ENCODE data around the gene ZC3H7A. TPM values are rescaled to one million over a fixed set of nuclear protein-coding genes. Genes with fewer than 3 reads are reported as not detected.

The ZC3H7A gene
- total RNA-seq, 4 donors from 2014 or later = 16.6 to 34.1 (median 30.2) TPM

- DNase-seq = no peak
- no peaks in the 10 kb centered on the region for H3K27me3 ChIP-seq
- H3K27ac ChIP-seq = peak overlapping the region; percentile 63 to 91 (median 83)
- peaks cover 0 to 15% (median 0%) of the 10 kb centered on the region in 3 donors for H3K36me3 ChIP-seq
- no peaks in the 10 kb centered on the region for H3K9me3 ChIP-seq
- no peak for TF ChIP-seq POLR2A (IDR thresholded peaks at IDR 0.05)
- TF ChIP-seq, protein P1, sequence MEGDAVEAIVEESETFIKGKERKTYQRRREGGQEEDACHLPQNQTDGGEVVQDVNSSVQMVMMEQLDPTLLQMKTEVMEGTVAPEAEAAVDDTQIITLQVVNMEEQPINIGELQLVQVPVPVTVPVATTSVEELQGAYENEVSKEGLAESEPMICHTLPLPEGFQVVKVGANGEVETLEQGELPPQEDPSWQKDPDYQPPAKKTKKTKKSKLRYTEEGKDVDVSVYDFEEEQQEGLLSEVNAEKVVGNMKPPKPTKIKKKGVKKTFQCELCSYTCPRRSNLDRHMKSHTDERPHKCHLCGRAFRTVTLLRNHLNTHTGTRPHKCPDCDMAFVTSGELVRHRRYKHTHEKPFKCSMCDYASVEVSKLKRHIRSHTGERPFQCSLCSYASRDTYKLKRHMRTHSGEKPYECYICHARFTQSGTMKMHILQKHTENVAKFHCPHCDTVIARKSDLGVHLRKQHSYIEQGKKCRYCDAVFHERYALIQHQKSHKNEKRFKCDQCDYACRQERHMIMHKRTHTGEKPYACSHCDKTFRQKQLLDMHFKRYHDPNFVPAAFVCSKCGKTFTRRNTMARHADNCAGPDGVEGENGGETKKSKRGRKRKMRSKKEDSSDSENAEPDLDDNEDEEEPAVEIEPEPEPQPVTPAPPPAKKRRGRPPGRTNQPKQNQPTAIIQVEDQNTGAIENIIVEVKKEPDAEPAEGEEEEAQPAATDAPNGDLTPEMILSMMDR (IDR thresholded peaks at IDR 0.05) = no peak
- intact Hi-C loops (cut with DNase I) = no loop called here
- 13% methylated on average over 5 of the region's 5 CpGs for WGBS, 2 donors
- H3K4me3 ChIP-seq = peak overlapping the region in 2 of 4 donors; percentile 11 to 30
- peaks cover 19 to 65% (median 31%) of the 10 kb centered on the region in 3 donors for H3K4me1 ChIP-seq
Measured at GRCh38 chr16:11783319-11784037, 13.6 kb downstream of the ZC3H7A start.

DNA sequence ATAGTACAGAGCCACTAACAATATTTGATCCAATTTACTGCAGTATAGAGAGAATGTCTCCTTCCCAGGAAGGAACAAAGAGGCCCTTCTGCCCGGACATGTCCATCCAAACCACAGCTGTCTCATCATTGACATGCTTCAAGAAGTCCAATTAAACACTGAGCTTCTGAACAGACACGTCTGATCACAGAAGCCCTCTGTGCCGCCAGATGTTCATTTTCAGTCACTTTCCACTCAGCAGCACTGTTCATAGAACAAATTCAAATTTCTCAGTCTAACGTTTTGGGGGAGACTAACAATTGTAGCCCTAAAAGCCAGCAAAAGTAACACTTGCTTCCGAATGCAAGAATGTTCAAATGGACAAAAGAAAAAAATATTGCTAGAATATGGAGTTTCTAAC lies 15.3 kb downstream of the ZC3H7A start:
- intact Hi-C loops (cut with DNase I) = no loop called here
- H3K27ac ChIP-seq = peak overlapping the region in 3 of 4 donors; percentile 82 to 91 (median 84)
- no peaks in the 10 kb centered on the region for H3K27me3 ChIP-seq
- peaks cover 19 to 58% (median 31%) of the 10 kb centered on the region in 3 donors for H3K4me1 ChIP-seq
- H3K4me3 ChIP-seq = peak overlapping the region in 1 of 4 donors; percentile 30
- H3K9me3 ChIP-seq = no peaks in the 10 kb centered on the region
- H3K36me3 ChIP-seq = peaks cover 0 to 32% (median 6%) of the 10 kb centered on the region in 3 donors
- WGBS, 2 donors = 20 to 30% methylated on average over 5 of the region's 5 CpGs
- no peak for DNase-seq
- TF ChIP-seq, protein P1 (IDR thresholded peaks at IDR 0.05) = no peak
- no peak for TF ChIP-seq POLR2A (IDR thresholded peaks at IDR 0.05)

GRCh38 chr16:11780991-11781680 lies 15.9 kb downstream of the ZC3H7A start:
- H3K27me3 ChIP-seq = no peaks in the 10 kb centered on the region
- H3K36me3 ChIP-seq = peaks cover 0 to 39% (median 6%) of the 10 kb centered on the region in 3 donors
- TF ChIP-seq, protein P1 (IDR thresholded peaks at IDR 0.05) = no peak
- TF ChIP-seq POLR2A (IDR thresholded peaks at IDR 0.05) = no peak
- H3K27ac ChIP-seq = peak overlapping the region in 2 of 4 donors; percentile 82 to 84
- intact Hi-C loops (cut with DNase I) = no loop called here
- 64 to 68% methylated on average over 4 of the region's 4 CpGs for WGBS, 2 donors
- H3K4me1 ChIP-seq = peaks cover 19 to 51% (median 31%) of the 10 kb centered on the region in 3 donors
- no peak for DNase-seq
- no peak overlapping the region for H3K4me3 ChIP-seq
- no peaks in the 10 kb centered on the region for H3K9me3 ChIP-seq

- 94 to 96% methylated on average over 7 of the region's 7 CpGs for WGBS, 2 donors
- H3K36me3 ChIP-seq = peaks cover 0 to 59% (median 6%) of the 10 kb centered on the region in 3 donors
Measured at GRCh38 chr16:11779074-11779473, 18.0 kb downstream of the ZC3H7A start.

More at GRCh38 chr16:11779074-11779473, 18.0 kb downstream of the ZC3H7A start:
- Histone ChIP-seq H3K9me3 (no peaks in the 10 kb centered on the region), H3K27ac (no peak overlapping the region), H3K4me3 (no peak overlapping the region), H3K4me1 (peaks cover 19 to 37% (median 31%) of the 10 kb centered on the region in 3 donors), H3K27me3 (no peaks in the 10 kb centered on the region)
- intact Hi-C loops (cut with DNase I) = no loop called here
- DNase-seq = no peak
- TF ChIP-seq, protein P1 (IDR thresholded peaks at IDR 0.05) = no peak
- no peak for TF ChIP-seq POLR2A (IDR thresholded peaks at IDR 0.05)

All from esophagus squamous epithelium (tissue), 5 donors.